Tongue (tissue), 3 donors: Measurements from ENCODE around the gene LRFN2. TPM values are rescaled to one million over a fixed set of nuclear protein-coding genes. Genes with fewer than 3 reads are reported as not detected.

Experiments
- DNase-seq: peaks from one replicate; pipeline ENCODE4 v3.0.0-alpha.2; 2015
- small RNA-seq: library from RNA; depleted of rRNA; stranded (forward); fragments of <200 nt; gene quantifications from one replicate; pipeline ENCODE3, GENCODE V24; 2014; ENCODE audit warnings: low replicate concordance
- total RNA-seq: library from RNA; depleted of rRNA; stranded (reverse); fragments of >200 nt; gene quantifications from one replicate; pipeline ENCODE4 v1.2.3, GENCODE V29; 2014

The LRFN2 gene
- total RNA-seq, 1 donor from 2014 or later, result 0.72 TPM

DNA sequence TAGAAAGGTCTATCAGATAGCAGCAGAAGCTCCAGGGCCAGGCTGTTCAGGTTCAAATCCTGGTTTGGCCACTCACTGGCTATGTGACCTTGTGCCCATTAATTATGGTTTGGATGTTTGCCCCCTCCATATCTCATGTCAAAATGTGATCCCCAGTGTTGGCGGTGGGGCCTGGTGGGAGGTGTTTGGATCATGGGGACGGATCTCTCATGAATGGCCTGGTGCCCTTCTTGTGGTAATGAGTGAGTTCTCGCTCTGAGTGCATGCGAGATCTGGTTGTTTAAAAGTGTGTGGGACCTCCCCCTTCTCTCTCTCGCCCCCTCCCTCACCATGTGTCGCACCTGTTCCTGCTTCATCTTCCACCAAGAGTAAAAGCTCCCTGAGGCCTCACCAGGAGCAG is 240.9 kb downstream of the LRFN2 start:
- DNase-seq, result no peak

DNA sequence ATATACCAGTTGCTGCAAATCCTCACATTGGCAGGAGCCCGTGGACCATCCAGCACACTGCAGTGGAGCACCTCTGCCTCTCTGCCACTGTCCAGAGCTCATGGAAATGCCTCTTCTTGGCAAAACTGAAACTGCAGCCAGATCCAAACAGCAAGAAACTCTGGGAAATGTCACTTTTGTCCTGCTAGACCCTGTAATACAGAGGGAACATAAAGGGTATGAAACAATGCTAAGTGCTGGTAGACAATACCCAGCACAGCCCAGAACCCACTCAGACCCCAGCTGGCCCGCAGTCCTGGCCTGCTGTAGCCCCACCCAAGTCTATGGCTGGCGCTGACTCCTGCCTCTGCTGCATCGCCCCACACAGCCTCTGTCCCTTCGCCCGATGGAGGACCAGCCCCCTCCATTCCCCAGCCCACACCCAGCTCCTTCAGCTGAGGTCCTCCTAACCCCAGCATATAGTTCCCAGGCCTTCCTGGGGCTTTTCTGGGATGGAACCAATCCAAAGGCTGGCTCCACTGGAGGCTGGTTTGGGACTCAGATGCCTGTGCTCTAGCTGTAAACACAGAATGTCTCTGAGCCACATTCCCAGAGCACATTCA is 242.5 kb downstream of the LRFN2 start:
- no peak for DNase-seq

DNA sequence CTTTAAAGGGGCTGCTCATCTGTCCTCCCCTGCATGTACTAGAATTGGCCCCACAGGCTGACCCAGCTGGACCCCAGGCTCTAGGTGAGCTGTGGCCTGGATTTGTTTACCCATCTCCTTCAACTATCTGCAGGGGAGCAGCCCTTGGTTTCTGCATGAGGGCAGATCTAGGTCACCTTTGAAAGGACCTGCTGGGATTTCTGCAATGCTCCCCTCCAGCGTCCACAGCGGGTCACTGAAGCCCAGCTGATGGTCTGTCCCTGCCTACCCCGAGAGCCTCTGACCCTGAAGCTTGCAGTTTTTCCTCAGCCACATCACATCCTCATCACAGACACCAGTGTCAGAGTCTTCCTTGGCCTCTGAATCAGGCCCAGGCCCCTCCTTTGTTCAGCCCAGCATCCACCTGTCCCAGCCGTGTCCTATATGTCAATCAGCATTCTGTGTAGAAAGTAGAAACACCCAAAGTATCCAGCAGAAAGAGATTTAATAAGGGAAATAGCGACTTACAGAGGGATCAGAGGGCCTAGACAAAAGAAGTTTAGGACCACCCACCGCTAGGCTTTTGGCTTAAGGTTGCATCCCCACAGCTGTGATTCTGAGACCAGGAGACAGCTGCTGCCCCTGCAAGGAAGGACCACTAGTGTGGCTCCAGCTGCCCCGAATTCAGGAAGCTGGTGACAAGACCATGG is 243.1 kb downstream of the LRFN2 start:
- DNase-seq, result peak; percentile 97

GRCh38 chr6:40343318-40343876 is 243.8 kb downstream of the LRFN2 start:
- no peak for DNase-seq

DNA sequence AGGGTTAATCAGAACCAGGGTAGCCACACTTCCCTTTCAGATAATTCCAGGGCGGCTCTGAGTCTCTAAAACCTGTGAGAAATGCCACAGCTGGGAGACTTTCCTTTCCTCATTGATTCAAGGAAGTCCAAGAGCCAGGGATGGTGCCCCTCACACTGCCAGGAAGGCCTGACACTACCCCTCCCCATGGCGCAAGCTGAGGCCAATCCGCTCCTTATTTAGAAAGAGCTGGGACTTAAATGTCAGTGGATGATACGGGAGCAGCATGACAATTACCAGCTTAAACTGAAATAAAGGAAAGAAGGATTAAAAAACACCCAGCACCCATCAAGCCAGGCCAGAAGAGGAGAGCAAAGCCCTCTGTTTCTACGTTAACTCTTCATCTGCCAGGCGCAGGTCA is 244.4 kb downstream of the LRFN2 start:
- DNase-seq, result no peak

DNA sequence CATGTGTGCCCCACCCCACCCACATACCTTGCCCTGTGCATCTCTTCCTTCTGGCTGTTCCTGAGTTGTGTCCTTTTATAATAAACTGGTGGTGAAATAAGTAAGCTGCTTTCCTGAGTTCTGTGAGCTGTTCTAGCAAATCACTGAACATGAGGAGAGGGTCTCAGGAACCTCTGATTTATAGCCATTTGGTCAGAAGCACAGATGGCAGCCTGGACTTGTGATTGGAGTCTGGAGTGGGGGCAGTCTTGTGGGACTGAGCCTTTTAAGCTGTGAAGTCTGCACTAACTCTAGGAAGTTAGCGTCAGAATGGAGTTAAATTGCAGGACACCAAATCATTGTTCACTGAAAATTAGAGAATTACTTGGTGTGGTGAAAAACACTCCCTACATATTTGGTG is 245.4 kb downstream of the LRFN2 start:
- DNase-seq, result no peak

Small RNAs within 50 kb of the gene (small RNA-seq; reads per million reads assigned to genes)
- gene RNU6-250P, result not detected
